Astrocyte of the hippocampus (primary cell): ENCODE data around the gene LMNA.
A peak's percentile ranks its signal among the peaks of the same experiment; 100 is the strongest.
"Not testable (repeated sequence)": the region's sequence is repeated elsewhere in the genome, so short reads cannot be mapped to it uniquely, and the experiment has no call there.

Source experiments
- DNase-seq: peaks from one replicate; pipeline ENCODE4 v3.0.0; 2011; ENCODE audit warnings: low read depth, low spot score

Gene LMNA

DNA sequence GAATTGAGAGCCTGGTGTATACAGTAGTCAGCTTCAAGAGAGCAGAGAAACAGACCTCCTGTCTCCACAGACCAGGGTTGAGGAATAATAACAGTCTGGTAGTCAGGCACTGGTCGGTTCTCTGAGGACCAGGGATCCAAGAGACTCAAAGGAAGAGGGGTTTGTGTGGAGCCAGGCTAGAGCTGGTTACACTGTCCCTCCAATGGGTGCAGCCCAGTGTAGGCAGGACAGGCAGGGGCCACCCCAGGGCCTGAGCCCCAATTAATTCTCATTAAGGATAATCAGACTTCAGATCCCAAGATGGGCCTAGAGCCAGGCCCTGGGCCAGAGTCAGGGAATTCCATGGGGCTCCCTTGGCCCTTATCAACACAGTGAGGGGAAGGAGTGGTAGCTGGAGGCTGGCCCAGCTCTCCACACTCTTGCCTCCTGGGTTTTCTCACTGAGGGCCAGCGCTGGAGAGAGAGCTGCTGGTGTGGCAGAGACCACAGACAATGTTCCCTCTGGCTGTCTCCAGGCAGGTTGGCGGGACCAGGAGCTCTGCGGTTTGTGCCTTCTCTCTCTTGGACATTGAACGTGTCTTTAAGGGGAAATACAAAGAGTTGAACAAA, 48.0 kb downstream of the LMNA start:
- peak; percentile 81 for DNase-seq

DNA sequence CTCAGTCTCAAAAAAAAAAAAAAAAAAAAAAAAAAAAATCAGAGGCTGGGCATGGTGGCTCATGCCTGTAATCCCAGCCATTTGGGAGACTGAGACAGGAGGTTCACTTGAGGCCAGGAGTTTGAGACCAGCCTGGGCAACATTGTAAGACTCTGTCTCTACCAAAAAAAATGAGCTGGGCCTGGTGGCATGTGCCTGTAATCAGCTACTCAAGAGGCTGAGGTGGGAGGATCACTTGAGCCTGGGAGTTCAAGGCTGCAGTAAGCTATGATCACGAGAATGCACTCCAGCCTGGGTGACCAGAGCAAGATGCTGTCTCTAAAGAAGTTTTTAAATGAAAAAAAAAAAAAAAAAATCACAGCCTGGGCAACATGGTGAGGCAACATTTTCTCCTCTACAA, 49.2 kb downstream of the LMNA start:
- no peak for DNase-seq

DNA sequence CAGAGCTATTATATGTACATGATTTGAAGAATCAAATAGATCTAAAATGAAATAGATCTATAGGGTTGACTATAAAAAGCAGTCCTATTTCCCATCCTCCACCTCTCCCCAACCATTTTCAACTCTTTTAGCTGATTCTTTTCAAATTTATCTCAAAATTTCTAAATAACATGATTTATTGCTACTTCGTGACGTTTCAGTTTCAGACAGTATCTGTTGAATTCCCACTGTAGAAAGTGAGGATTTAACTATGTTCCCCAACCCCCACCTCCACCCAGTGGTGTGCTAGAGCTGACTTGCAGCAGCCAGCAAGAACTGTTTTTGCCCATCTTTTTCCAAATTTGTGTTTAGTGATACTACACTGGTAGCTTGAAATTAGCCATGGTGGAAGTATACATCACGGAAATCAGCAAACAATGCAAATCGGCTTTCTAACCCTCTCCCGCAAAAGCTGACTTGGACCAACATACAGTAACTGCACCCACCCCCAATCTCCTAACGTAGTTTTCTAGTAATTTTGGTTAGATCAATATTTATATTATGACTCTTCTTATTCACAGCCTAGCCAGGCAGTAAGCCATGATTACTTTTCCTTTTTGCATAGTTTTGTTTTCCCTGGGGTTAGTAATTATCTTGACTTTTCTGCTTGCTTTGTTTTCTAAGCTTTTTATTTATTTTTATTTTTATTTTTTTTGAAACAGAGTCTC, 49.8 kb downstream of the LMNA start:
- no peak for DNase-seq

DNA sequence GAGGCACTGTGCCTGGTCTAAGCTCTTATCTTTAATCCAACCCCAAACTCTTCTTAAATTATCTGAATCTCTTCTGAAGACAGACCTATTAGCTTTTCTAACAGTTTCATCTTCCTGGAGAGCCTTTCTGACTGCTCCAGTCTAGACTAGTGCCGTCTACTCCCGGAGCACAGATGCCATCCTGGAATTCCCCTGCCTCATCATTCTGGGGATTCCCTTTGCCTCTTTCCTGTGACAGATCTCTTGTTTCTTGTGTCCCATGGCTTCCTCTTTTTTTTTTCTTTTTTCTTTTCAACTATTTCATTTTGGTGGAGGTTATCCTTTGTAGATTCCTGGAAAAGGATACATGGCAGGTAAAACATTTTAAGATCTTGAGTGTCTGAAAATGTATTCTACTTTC, 50.6 kb downstream of the LMNA start:
- DNase-seq, result no peak

DNA sequence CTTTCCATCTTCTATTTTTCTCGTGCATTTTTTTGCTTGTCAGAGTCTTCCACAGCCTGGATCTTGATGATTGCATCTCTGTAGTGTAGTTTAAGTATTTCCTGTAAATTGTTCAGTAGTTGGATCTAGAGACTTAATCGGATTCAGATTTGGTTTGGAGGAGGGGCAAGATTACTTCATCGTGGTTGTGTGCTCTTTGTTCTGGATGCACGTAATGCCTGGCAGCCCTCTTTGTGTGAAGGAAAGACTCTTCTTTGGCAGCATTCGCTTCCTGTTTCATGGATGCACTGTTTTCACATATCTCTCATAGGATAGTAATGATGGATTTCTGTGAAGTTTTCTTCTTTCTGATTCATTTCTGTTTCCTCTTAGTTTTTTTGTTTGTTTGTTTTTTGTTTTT, 53.0 kb downstream of the LMNA start:
- DNase-seq, result no peak

DNA sequence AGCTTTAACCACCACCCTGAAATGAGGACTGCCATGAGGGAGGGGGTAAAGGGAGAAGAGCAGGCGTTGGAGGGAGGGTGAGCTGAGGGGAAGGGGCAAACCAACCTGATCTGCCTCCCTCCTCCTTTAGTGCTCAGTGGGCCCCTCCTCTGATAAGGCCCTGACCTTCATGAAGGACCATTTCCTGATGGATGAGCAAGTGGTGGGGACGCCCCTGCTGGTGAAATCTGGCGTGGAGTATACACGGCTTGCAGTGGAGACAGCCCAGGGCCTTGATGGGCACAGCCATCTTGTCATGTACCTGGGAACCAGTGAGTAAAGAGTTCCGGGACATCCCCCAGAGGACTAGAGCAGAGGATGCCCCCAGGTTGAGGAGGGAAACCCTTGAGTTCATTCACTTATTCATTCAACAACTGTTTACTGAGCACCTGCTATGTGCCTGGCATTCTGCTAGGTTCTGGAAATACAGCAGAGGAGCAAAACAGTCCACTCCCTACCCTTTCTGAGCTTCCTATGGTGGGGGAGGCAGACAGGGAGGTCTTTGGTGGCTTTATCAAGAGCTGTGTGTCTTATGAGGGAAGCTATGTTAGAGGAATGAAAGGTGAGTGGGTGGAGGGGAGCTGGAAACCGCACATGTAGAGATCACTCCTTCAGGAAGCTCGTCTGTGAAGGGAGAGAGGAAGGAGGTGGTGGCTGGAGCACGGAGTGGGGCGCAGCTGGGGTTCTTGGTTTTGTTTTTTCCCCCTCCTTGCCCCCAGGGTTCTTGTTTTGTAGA, 58.4 kb downstream of the LMNA start:
- DNase-seq, result no peak

DNA sequence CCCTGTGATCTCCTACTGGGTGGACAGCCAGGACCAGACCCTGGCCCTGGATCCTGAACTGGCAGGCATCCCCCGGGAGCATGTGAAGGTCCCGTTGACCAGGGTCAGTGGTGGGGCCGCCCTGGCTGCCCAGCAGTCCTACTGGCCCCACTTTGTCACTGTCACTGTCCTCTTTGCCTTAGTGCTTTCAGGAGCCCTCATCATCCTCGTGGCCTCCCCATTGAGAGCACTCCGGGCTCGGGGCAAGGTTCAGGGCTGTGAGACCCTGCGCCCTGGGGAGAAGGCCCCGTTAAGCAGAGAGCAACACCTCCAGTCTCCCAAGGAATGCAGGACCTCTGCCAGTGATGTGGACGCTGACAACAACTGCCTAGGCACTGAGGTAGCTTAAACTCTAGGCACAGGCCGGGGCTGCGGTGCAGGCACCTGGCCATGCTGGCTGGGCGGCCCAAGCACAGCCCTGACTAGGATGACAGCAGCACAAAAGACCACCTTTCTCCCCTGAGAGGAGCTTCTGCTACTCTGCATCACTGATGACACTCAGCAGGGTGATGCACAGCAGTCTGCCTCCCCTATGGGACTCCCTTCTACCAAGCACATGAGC, 62.2 kb downstream of the LMNA start:
- DNase-seq, result no peak

DNA sequence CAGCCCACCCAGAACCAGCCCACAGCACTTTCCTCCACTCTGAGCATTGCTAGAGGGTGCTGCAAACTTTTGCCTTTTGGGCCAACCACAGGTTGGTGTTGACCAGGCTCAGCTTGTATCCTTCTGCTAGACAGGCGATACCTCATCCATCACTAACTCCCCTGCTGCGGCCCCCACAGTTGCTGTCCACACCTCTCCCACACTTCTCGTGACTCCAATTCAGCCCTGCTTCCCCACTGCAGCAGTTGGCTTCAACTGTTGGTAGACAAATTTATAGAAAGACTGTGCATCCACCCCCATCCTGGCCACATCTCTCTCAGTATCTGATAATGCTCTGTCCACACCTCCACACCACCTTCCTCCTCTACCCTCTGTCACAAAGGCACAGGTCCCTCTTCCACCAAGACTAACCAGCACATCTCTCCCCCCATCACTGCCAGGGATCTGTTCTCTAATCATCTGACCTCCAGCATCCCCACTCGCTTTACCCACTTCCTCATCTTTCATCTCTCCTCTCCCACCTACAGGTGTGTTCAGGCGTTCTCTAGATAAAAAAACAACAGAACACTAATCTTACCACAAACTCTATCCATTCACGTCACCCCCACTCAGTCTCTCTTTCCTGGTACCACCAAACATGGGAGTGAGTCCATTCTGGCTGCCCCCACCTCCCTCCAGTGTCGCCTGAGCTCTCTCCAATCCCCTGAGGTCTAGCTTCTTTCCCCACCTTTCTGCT, 63.6 kb downstream of the LMNA start:
- no peak for DNase-seq

DNA sequence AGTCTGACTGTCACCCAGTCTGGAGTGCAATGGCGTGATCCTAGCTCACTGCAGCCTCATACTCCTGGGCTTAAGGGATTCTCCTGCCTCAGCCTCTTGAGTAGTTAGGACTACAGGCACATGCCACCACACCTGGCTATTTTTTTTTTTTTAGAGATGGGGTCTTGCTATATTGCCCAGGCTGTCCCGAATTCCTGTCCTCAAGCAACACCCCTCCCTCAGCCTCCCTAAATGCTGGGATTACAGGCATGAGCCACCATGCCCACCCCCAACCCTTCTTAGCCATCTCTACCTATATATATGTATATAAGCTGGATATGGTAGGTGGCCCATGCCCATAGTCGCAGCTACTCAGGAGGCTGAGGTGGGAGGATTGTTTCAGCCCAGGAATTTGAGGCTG, 66.0 kb downstream of the LMNA start:
- DNase-seq, result no peak

DNA sequence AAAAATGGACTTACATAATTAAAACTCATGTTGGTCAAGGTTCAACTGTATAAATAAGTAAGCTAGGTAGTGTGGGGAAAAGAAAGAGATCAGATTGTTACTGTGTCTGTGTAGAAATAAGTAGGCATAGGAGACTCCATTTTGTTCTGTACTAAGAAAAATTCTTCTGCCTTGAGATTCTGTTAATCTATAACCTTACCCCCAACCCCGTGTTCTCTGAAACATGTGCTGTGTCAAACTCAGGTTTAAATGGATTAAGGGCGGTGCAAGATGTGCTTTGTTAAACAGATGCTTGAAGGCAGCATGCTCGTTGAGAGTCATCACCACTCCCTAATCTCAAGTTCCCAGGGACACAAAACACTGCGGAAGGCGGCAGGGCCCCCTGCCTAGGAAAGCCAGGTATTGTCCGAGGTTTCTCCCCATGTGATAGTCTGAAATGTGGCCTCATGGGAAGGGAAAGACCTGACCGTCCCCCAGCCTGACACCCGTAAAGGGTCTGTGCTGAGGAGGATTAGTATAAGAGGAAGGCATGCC, 66.9 kb downstream of the LMNA start:
- DNase-seq, result not testable (repeated sequence)

DNA sequence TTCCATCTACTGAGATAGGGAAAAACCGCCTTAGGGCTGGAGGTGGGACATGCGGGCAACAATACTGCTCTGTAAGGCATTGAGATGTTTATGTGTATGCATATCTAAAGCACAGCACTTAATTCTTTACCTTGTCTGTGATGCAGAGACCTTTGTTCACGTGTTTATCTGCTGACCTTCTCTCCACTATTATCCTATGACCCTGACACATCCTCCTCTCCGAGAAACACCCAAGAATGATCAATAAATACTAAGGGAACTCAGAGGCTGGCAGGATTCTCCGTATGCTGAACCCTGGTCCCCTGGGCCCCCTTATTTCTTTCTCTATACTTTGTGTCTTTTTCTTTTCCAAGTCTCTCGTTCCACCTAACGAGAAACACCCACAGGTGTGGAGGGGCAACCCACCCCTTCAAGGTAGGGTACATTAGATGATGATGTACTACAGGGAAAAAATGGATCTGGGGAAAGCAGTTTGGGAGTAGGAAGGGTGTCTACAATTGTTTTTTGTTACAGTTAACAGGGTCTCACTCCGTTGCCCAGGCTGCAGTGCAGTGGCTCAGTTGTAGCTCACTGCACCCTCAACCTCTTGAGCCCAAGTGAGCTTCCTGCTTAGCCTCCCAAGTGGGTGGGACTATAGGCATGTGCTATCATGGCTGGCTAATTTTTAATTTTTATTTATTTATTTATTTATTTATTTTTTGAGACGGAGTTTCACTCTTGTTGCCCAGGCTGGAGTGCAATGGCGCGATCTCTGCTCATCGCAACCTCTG, 67.7 kb downstream of the LMNA start:
- not testable (repeated sequence) for DNase-seq

DNA sequence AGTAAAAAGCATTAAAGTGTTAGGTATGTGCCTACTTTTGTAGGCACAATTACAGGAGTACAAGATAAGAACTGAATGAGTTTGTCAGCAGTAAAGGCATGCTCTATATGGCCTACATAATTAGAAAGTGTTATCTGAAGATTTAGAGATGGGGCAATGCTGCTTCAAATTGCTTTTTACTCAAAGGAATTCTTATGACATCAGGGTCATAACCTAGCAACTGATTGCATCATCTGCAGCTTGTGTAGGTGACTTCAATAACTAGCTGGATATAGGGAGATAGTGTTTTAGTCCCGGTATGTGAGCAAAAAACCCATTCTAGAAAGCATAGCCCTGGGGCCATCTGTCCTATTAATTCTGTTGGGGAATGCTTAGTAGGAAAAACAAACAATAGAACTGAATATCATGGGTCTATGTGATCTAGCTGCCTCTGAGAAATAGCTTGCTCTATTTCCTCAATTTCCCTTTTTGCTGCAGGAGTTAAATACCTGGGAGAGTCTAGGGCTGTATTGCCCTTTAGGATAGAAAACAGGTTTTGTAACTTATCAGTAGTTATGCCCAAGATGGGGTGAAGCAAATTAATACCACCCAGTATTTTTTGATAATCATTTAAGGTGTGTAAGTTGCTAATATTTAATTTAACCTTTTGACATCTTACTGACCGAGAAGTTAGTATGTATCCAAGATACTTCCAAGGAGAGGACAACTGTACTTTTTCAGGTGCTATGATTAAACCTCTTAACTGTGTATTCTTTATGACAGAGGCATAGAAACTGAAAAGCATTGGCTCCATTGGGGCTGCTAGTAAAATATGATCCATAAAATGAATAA, 72.1 kb downstream of the LMNA start:
- DNase-seq, result not testable (repeated sequence)
